Measurements from ENCODE around the gene PLEKHA4. TPM values are rescaled to one million over a fixed set of nuclear protein-coding genes. Genes with fewer than 3 reads are reported as not detected.

PLEKHA4 gene
- total and polyA plus RNA-seq, 2 donors (not counting 1 experiment from before 2014, with no cell fraction given), result 4.3 to 6.2 TPM

GRCh38 chr19:48806818-48807589, 61.4 kb downstream of the PLEKHA4 start:
- Histone ChIP-seq H4K20me1 (ENCODE audit: control insufficient read depth, insufficient read depth, low read length, poor library complexity, severe bottlenecking) (peaks cover 6% of the 10 kb centered on the region), H2AFZ (ENCODE audit: insufficient read depth, low read depth, low read length, poor library complexity, severe bottlenecking) (no peak overlapping the region), H3K9ac (ENCODE audit: low read length) (no peak overlapping the region), H3K36me3 (replicated peaks in 1 of 2; ENCODE audit: control extremely low read depth in 1 of 2, control insufficient read depth in 1 of 2, extremely low read depth in 1 of 2, insufficient read depth in 2 of 2, low read length in 1 of 2) (no peaks in the 10 kb centered on the region), H3K27ac (ENCODE audit: low read length in 2 of 2) (no peak overlapping the region), H3K4me3 (ENCODE audit: control extremely low read depth in 1 of 5, extremely low read depth in 1 of 5, insufficient read depth in 1 of 5, low read depth in 2 of 5, low read length in 4 of 5) (no peak overlapping the region), H3K79me2 (ENCODE audit: control insufficient read depth, insufficient read depth, low read length) (no peaks in the 10 kb centered on the region), H3K4me2 (replicated peaks; ENCODE audit: low read depth, low read length, poor library complexity, severe bottlenecking) (no peak overlapping the region), H3K9me3 (ENCODE audit: control extremely low read depth in 1 of 3, control insufficient read depth in 2 of 3, insufficient read depth in 1 of 3, low read length in 2 of 3) (peaks cover 0 to 9% (median 0%) of the 10 kb centered on the region in 3 donors), H3K27me3 (replicated peaks in 1 of 4; ENCODE audit: control extremely low read depth in 1 of 4, control insufficient read depth in 3 of 4, insufficient read depth in 4 of 4, low read length in 3 of 4) (no peaks in the 10 kb centered on the region), H3K4me1 (ENCODE audit: control insufficient read depth in 2 of 2, insufficient read depth in 2 of 2, low read length in 2 of 2) (peaks cover 7 to 20% of the 10 kb centered on the region in 2 donors)
- CTCF ChIA-PET, result interaction anchor here (0.8 to 9.4 kb wide), 5 partner anchors 13 to 164 kb away, joined by 3 to 85 read pairs (median 5); no protein-coding TSS in a partner anchor
- ATAC-seq (ENCODE audit: low read depth) (no peak), DNase-seq (no peak)
- no peaks in the 10 kb centered on the region for H3K27me3 Mint-ChIP-seq
- peaks cover 20% of the 10 kb centered on the region for H3K4me1 Mint-ChIP-seq
- TF ChIP-seq EZH2 (IDR thresholded peaks at IDR 0.05; ENCODE audit: borderline replicate concordance, insufficient read depth, low read depth, low read length, poor library complexity, severe bottlenecking) (no peak), CTCF (IDR thresholded peaks at IDR 0.05) (no peak)
- H3K9me3 Mint-ChIP-seq (ENCODE audit: insufficient read depth), result no peaks in the 10 kb centered on the region
- intact Hi-C loops (cut with micrococcal nuclease), result no loop called here
- H3K27ac Mint-ChIP-seq, result no peak overlapping the region
- no peak overlapping the region for H3K4me3 Mint-ChIP-seq
- POLR2A ChIA-PET, result interaction anchor here (0.6 to 1.5 kb wide), 2 partner anchors 11 to 62 kb away, joined by 5 read pairs; no protein-coding TSS in a partner anchor
- 92% methylated on average over 16 of the region's 17 CpGs for WGBS (ENCODE audit: insufficient coverage)

GRCh38 chr19:48806518-48806817, 61.9 kb downstream of the PLEKHA4 start:
- peaks cover 0 to 5% (median 0%) of the 10 kb centered on the region in 3 donors for H3K9me3 ChIP-seq (ENCODE audit: control extremely low read depth in 1 of 3, control insufficient read depth in 2 of 3, insufficient read depth in 1 of 3, low read length in 2 of 3)
- no peak overlapping the region for H3K4me3 Mint-ChIP-seq
- no peaks in the 10 kb centered on the region for H3K9me3 Mint-ChIP-seq (ENCODE audit: insufficient read depth)
- POLR2A ChIA-PET, result interaction anchor here (0.6 to 1.5 kb wide), 2 partner anchors 10 to 63 kb away, joined by 5 read pairs; no protein-coding TSS in a partner anchor
- no peaks in the 10 kb centered on the region for H3K27me3 Mint-ChIP-seq
- no peaks in the 10 kb centered on the region for H3K36me3 ChIP-seq (replicated peaks in 1 of 2; ENCODE audit: control extremely low read depth in 1 of 2, control insufficient read depth in 1 of 2, extremely low read depth in 1 of 2, insufficient read depth in 2 of 2, low read length in 1 of 2)
- peaks cover 6% of the 10 kb centered on the region for H4K20me1 ChIP-seq (ENCODE audit: control insufficient read depth, insufficient read depth, low read length, poor library complexity, severe bottlenecking)
- H3K4me3 ChIP-seq (ENCODE audit: control extremely low read depth in 1 of 5, extremely low read depth in 1 of 5, insufficient read depth in 1 of 5, low read depth in 2 of 5, low read length in 4 of 5), result no peak overlapping the region
- peaks cover 7 to 14% of the 10 kb centered on the region in 2 donors for H3K4me1 ChIP-seq (ENCODE audit: control insufficient read depth in 2 of 2, insufficient read depth in 2 of 2, low read length in 2 of 2)
- CTCF ChIA-PET, result interaction anchor here (0.8 to 9.4 kb wide), 4 partner anchors 13 to 36 kb away, joined by 3 to 85 read pairs (median 10); no protein-coding TSS in a partner anchor
- H2AFZ ChIP-seq (ENCODE audit: insufficient read depth, low read depth, low read length, poor library complexity, severe bottlenecking), result no peak overlapping the region
- WGBS (ENCODE audit: insufficient coverage), result 92% methylated on average over 5 of the region's 5 CpGs
- TF ChIP-seq EZH2 (IDR thresholded peaks at IDR 0.05; ENCODE audit: borderline replicate concordance, insufficient read depth, low read depth, low read length, poor library complexity, severe bottlenecking), result no peak
- TF ChIP-seq CTCF (IDR thresholded peaks at IDR 0.05), result no peak
- peaks cover 19% of the 10 kb centered on the region for H3K4me1 Mint-ChIP-seq
- no peak overlapping the region for H3K4me2 ChIP-seq (replicated peaks; ENCODE audit: low read depth, low read length, poor library complexity, severe bottlenecking)
- no peak overlapping the region for H3K9ac ChIP-seq (ENCODE audit: low read length)
- DNase-seq (peak; percentile 66), ATAC-seq (ENCODE audit: low read depth) (peak; percentile 39)
- no peaks in the 10 kb centered on the region for H3K27me3 ChIP-seq (replicated peaks in 1 of 4; ENCODE audit: control extremely low read depth in 1 of 4, control insufficient read depth in 3 of 4, insufficient read depth in 4 of 4, low read length in 3 of 4)
- no peaks in the 10 kb centered on the region for H3K79me2 ChIP-seq (ENCODE audit: control insufficient read depth, insufficient read depth, low read length)
- intact Hi-C loops (cut with micrococcal nuclease), result no loop called here
- H3K27ac Mint-ChIP-seq, result no peak overlapping the region
- no peak overlapping the region for H3K27ac ChIP-seq (ENCODE audit: low read length in 2 of 2)
